Activated T-helper 9 cell treated with anti-CD3 and anti-CD28 coated beads, Interleukin-2, amount 50 U/mL, for 16 hours (primary cell): ENCODE measurements around the gene TMEM108.

Source experiments
- DNase-seq: peaks from one replicate; pipeline ENCODE4 v3.0.0-alpha.2; 2020; ENCODE audit warnings: low read depth

TMEM108 gene

GRCh38 chr3:133388696-133389395 is 350.7 kb downstream of the TMEM108 start:
- DNase-seq: no peak

- no peak for DNase-seq
These were observed 352.5 kb downstream of the TMEM108 start for GRCh38 chr3:133390715-133391114.

- no peak for DNase-seq
These were observed 355.0 kb downstream of the TMEM108 start for GRCh38 chr3:133393204-133393603.

GRCh38 chr3:133393691-133394474 is 355.7 kb downstream of the TMEM108 start:
- DNase-seq: no peak

GRCh38 chr3:133394561-133395311 is 356.5 kb downstream of the TMEM108 start:
- no peak for DNase-seq

GRCh38 chr3:133396906-133397305 is 358.7 kb downstream of the TMEM108 start:
- DNase-seq: no peak

- DNase-seq: no peak
These were observed 361.9 kb downstream of the TMEM108 start, which contains the start of gene BFSP2 for GRCh38 chr3:133400006-133400515. Gene BFSP2, plus strand, starts transcription at chr3:133400056. Its CDS starts 28 bp downstream, at chr3:133400084.

GRCh38 chr3:133401374-133402135 is 363.4 kb downstream of the TMEM108 start:
- DNase-seq: no peak

GRCh38 chr3:133404920-133405319 is 366.7 kb downstream of the TMEM108 start:
- no peak for DNase-seq

GRCh38 chr3:133408366-133408765 is 370.2 kb downstream of the TMEM108 start:
- no peak for DNase-seq

- DNase-seq: no peak
These were observed 370.8 kb downstream of the TMEM108 start for GRCh38 chr3:133408961-133409360.

- no peak for DNase-seq
These were observed 372.2 kb downstream of the TMEM108 start for GRCh38 chr3:133410191-133410892.

GRCh38 chr3:133412183-133413132 is 374.3 kb downstream of the TMEM108 start:
- no peak for DNase-seq

- DNase-seq: no peak
These were observed 375.2 kb downstream of the TMEM108 start for GRCh38 chr3:133413161-133414020.

- no peak for DNase-seq
These were observed 375.8 kb downstream of the TMEM108 start for GRCh38 chr3:133414021-133414392.

GRCh38 chr3:133418361-133418760 is 380.2 kb downstream of the TMEM108 start:
- no peak for DNase-seq

GRCh38 chr3:133419151-133419909 is 381.1 kb downstream of the TMEM108 start:
- no peak for DNase-seq
